HG02763 (cell line): ENCODE data around the gene MTCH1.
"Not testable (repeated sequence)": the region's sequence is repeated elsewhere in the genome, so short reads cannot be mapped to it uniquely, and the experiment has no call there.

Experiments
- ATAC-seq: cut with Tn5 transposase; IDR thresholded peaks from one replicate; pipeline ENCODE4 v1.9.1; 2021; ENCODE audit warnings: mild to moderate bottlenecking, moderate library complexity; ENCODE audit not compliant: unreplicated experiment

MTCH1 gene

GRCh38 chr6:36999061-36999750, 13.2 kb upstream of the MTCH1 start:
- ATAC-seq: no peak

GRCh38 chr6:36998723-36999038, 12.7 kb upstream of the MTCH1 start:
- no peak for ATAC-seq

GRCh38 chr6:36997811-36998722, 12.1 kb upstream of the MTCH1 start:
- no peak for ATAC-seq

- ATAC-seq: not testable (repeated sequence)
Observed at GRCh38 chr6:36990401-36990800, 4.4 kb upstream of the MTCH1 start.

GRCh38 chr6:36989264-36989663, 3.3 kb upstream of the MTCH1 start:
- no peak for ATAC-seq

- no peak for ATAC-seq
Observed at GRCh38 chr6:36986704-36987047, 680 bp upstream of the MTCH1 start.

GRCh38 chr6:36985417-36985807, 584 bp downstream of the MTCH1 start:
- ATAC-seq: no peak

GRCh38 chr6:36984581-36985416, 1.2 kb downstream of the MTCH1 start:
- ATAC-seq: no peak

GRCh38 chr6:36983538-36983937, 2.5 kb downstream of the MTCH1 start:
- ATAC-seq: no peak

GRCh38 chr6:36980876-36981619, 4.9 kb downstream of the MTCH1 start:
- ATAC-seq: no peak

- no peak for ATAC-seq
Observed at GRCh38 chr6:36980129-36980528, 5.9 kb downstream of the MTCH1 start.

- ATAC-seq: no peak
Observed at GRCh38 chr6:36979347-36979742, 6.7 kb downstream of the MTCH1 start.

- ATAC-seq: no peak
Observed at GRCh38 chr6:36978421-36979346, 7.3 kb downstream of the MTCH1 start.

GRCh38 chr6:36977470-36977941, 8.5 kb downstream of the MTCH1 start:
- no peak for ATAC-seq

- no peak for ATAC-seq
Observed at GRCh38 chr6:36976931-36977330, 9.1 kb downstream of the MTCH1 start.

- no peak for ATAC-seq
Observed at GRCh38 chr6:36976509-36976908, 9.5 kb downstream of the MTCH1 start.

- no peak for ATAC-seq
Observed at GRCh38 chr6:36976007-36976264, 10.1 kb downstream of the MTCH1 start.

- no peak for ATAC-seq
Observed at GRCh38 chr6:36975231-36976006, 10.6 kb downstream of the MTCH1 start.

- no peak for ATAC-seq
Observed at GRCh38 chr6:36973647-36974046, 12.3 kb downstream of the MTCH1 start.
